RKO (cell line): Measurements from ENCODE around the gene LRRC27.
"Not testable (repeated sequence)": the region's sequence is repeated elsewhere in the genome, so short reads cannot be mapped to it uniquely, and the experiment has no call there.

ENCODE experiments used
- DNase-seq: peaks from one replicate; pipeline ENCODE4 v3.0.0-alpha.2; 2016; ENCODE audit warnings: low spot score

LRRC27 gene

GRCh38 chr10:132314881-132315280 is 17.1 kb upstream of the LRRC27 start:
- DNase-seq = not testable (repeated sequence)

- DNase-seq = no peak
Measured at GRCh38 chr10:132316133-132316532, 15.9 kb upstream of the LRRC27 start.

- not testable (repeated sequence) for DNase-seq
Measured at GRCh38 chr10:132317477-132317876, 14.5 kb upstream of the LRRC27 start.

- peak; percentile 84 for DNase-seq
Measured at GRCh38 chr10:132319853-132320653, 11.9 kb upstream of the LRRC27 start.

- DNase-seq = no peak
Measured at GRCh38 chr10:132320654-132321469, 11.1 kb upstream of the LRRC27 start.

- no peak for DNase-seq
Measured at GRCh38 chr10:132321726-132322125, 10.3 kb upstream of the LRRC27 start.

GRCh38 chr10:132322586-132323048 is 9.4 kb upstream of the LRRC27 start:
- no peak for DNase-seq

GRCh38 chr10:132324186-132324585 is 7.8 kb upstream of the LRRC27 start:
- DNase-seq = no peak

- no peak for DNase-seq
Measured at GRCh38 chr10:132326344-132326889, 5.6 kb upstream of the LRRC27 start.

- DNase-seq = no peak
Measured at GRCh38 chr10:132326925-132327324, 5.1 kb upstream of the LRRC27 start.

- no peak for DNase-seq
Measured at GRCh38 chr10:132328106-132328505, 3.9 kb upstream of the LRRC27 start.

GRCh38 chr10:132328738-132329137 is 3.3 kb upstream of the LRRC27 start:
- no peak for DNase-seq

- peak; percentile 95 for DNase-seq
Measured at GRCh38 chr10:132329565-132330485, 2.2 kb upstream of the LRRC27 start.

- peak; percentile 21 for DNase-seq
Measured at GRCh38 chr10:132330486-132330833, 1.5 kb upstream of the LRRC27 start.

- no peak for DNase-seq
Measured at GRCh38 chr10:132332433-132332754, 401 bp downstream of the LRRC27 start.

- no peak for DNase-seq
Measured at GRCh38 chr10:132333386-132333785, 1.4 kb downstream of the LRRC27 start.

- no peak for DNase-seq
Measured at GRCh38 chr10:132334631-132335188, 2.7 kb downstream of the LRRC27 start.

- no peak for DNase-seq
Measured at GRCh38 chr10:132335189-132336063, 3.4 kb downstream of the LRRC27 start.

- DNase-seq = no peak
Measured at GRCh38 chr10:132336064-132336746, 4.2 kb downstream of the LRRC27 start.

- no peak for DNase-seq
Measured at GRCh38 chr10:132336919-132337407, 5.0 kb downstream of the LRRC27 start.
